GM21515 (cell line): Measurements from ENCODE around the gene PTGES2.
"Not testable (repeated sequence)": the region's sequence is repeated elsewhere in the genome, so short reads cannot be mapped to it uniquely, and the experiment has no call there.

Experiments
- ATAC-seq: cut with Tn5 transposase; IDR thresholded peaks from one replicate; pipeline ENCODE4 v1.9.1; 2021; ENCODE audit not compliant: unreplicated experiment

PTGES2 gene

GRCh38 chr9:128120741-128121465 lies 6.6 kb downstream of the PTGES2 start:
- ATAC-seq, result no peak

DNA sequence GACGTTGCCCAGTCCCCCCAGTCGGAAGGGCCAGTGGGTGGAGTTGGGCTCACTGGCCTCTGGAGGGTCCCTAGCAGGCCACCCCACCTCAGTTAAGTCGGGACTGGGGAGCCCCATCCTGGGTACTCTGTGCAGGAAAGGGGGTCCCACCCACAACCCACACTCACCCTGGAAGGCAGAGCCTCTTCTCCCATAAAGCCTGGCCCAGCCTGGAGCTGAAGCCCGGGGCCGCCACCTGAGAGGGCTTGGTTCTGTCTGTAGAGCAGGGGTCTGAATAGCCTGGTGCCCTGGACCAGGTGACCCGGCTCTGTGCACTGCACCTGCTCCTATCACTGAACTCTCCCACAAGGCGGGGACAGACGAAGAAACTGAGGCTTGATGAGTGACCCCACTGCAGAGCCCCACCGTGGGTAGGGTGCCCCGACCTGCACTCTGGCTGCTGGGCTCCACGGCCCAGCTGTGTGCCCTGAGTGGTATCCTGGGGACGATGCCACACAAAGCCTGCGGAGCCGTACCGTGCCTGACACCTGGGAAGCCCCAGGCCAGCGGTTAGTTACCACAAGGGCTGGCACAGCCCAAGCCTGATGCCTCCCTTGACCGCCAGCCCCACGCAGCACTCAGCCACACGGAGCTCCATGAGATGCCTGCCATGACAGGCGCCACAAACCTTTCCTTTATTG lies 7.3 kb downstream of the PTGES2 start:
- no peak for ATAC-seq

DNA sequence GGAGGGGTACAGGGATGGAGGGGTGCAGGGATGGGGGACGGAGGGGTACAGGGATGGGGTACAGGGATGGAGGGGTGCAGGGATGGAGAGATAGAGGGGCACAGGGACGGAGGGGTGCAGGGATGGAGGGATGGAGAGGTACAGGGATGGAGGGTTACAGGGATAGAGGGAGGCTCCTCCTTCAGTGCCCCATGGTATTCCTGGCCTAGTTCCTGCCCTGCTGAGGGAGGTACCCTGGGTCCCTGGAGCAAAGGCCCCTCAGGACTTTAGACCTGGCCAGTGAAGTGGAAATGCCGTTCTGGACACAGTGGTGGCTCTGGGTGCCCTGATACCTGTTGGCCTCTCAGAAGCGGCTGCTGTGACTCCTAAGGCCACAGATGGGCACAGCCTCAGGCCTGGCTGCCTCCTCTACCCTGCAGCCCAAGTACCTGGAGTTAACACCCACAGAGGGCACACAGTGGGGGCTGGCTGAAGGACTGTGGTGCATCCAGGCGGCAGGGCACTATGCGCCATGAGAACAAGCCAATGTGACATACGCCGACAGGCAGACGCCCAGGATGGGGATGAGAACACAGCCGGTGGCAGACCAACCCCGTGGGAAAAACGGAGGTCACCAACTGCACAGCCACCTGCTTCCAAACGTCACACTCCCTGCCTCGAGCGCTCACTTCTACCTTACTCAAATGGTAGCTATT lies 8.4 kb downstream of the PTGES2 start:
- ATAC-seq, result no peak

DNA sequence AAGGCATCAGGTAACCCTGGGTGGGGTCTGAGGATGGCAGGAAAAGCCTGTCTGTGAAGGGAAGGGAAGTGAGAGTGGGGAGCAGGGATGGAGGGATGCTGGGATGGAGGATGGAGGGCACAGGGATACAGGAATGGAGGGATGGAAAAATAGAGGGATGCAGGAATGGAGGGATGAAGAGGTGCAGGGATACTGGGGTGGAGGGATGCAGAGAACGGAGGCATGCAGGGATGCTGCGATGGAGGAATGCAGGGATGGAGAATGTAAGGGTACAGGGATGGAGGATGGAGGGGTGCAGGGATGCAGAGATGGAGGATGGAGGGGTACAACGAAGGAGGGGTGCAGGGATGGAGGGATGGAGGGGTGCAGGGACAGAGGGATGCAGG lies 9.1 kb downstream of the PTGES2 start:
- ATAC-seq, result no peak

GRCh38 chr9:128117613-128118471 lies 9.7 kb downstream of the PTGES2 start:
- peak; percentile 44 for ATAC-seq

GRCh38 chr9:128116104-128117083 lies 11.1 kb downstream of the PTGES2 start:
- no peak for ATAC-seq

DNA sequence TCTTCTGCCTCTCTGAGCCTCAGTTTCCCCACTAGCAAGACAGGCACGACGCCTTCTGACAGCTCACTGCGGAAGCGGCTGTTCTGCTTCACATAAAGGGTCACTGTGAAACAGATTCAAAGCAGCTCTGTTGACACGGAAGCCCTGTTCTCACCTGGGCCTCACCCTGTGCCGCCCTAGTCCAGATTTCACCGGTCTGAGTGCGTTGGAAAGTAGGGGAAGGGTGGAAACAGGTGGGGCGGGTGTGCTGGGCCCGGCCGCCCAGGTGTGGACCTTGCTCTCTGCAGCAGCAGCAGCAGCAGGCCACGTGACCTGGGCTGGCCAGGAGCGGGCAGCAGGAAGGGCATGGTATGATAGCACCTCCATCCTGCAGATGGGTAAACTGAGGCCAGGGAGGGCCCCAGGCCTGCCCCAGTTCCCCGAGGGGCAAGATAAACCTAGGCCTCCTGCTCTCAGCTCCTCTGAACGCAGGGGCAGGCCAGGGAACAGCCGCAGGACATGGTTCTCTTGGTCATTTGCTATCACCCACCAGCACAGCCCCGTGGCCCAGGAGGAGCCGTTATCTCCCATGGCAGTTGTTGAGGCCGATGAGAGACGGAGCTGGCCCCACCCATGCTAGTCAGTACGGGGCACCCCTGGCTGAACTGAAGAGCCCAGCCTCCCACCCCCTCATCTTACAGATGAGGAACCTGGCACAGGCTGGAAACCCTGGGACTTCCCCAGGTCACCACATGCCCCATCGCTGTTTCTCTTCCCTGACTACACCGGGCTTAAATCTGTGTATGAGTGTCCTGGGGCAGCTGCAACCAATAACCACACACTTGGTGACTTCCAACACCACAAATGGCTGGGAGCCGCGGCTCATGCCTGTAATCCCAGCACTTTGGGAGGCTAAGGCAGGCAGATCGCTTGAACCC lies 12.1 kb downstream of the PTGES2 start:
- no peak for ATAC-seq

DNA sequence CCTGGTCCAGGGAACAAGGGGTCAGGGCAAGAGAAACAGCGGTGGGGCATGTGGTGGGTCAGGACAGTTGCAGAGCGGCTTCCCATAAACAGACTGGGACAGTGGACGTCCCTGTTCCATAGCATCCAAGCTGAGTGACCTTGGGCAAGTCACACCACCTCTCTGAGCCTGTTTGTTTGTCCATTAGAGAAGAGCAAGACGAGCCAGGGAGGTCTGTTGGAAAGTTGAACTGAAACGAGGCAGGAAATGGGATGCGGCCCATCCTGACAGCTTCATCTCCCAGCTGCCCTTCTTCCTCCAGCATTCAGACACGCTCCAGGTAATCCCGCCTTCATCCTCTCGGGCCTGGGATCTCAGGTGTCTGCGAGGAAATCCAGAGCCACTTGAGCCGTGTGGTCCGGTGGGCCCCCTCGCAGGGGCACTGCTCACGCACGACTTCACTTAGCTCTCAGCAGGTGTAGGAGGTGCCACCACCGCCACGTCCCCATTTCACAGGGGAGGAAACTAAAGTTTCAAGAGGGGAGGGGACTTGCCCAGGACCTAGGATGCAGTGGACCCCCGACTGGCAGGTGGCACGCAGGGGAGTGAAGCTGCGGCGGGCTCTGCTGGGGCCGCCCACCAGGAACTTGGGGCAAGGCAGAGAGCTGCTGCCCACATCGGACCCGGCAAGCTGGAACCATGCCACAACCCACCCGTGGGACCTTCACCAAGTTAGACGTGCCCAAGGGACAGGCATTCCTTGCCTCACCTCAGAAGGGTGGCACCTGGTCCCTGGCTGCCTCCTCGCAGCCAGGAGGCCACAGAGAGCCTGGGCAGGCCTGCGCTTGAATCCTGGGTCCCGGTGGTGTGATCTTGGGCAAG lies 13.0 kb downstream of the PTGES2 start:
- ATAC-seq, result no peak

DNA sequence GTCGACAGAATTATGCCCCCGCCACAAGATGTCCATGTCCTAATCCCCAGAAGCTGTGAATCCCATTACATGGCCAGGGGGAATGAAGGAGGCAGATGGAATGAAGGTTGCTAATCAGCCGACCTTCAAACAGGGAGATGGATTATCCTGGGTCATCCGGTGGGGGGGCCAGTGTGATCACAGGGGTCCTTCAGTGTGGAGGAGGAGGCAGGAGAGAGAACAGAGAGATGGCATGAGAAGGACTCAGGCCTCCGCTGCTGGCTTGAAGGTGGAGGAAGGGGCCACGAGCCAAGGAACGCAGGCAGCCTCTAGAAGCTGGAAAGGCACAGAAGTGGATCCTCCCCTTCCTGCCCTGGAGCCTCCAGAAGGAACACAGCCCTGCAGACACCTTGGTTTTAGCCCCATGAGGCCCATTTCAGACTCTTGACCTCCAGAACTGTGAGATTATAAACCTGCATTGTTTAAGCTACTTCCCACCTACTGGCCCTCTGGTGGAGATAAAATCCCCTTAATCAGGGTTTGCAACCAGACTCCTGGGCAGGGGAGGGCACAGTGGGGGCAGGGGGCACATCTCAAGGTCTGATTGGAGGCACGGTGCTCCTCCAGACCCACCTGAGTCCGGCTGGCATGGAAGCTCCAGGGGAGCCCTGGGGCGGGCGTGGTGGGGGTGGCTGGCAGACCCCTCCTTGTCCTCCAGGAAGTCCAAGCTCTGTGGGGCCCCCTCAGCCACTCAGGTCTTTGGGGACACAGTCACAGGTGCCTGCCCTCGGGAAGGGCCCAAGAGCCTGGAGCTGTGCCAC lies 13.8 kb downstream of the PTGES2 start:
- ATAC-seq, result no peak

GRCh38 chr9:128111726-128112125 lies 15.8 kb downstream of the PTGES2 start:
- ATAC-seq, result not testable (repeated sequence)

DNA sequence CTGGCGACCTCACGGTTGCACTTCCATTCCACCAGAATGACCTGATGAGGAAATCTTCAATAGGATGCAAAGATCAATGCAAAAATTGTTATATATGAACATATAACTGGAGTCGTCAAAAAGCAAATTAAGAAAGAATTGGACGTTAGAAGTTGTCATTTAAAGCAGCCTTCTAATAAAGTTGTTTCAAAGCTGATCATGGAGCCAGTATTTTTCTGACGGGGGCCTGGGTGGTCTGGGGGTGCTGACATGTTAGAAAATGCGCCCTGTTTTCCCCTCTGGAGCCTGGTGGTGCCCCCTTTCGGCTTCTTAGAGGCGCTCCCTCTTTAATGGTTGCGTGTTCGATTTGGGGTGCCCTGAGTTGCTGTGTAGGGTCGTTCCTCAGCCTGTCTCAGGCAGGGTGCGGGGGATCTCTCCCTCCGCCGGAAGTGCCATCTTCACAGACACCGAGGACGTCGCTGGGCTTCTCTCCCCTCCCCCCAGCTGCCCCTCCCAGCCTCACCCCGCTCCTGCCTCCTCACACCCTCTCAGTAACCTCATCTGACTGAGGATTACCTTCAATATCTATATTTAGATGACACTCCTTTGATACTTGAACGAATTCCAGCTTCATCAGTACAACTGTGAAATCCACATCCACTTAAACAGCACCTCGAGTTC lies 18.3 kb downstream of the PTGES2 start:
- ATAC-seq, result no peak

GRCh38 chr9:128108269-128109049 lies 19.1 kb downstream of the PTGES2 start:
- ATAC-seq, result no peak

DNA sequence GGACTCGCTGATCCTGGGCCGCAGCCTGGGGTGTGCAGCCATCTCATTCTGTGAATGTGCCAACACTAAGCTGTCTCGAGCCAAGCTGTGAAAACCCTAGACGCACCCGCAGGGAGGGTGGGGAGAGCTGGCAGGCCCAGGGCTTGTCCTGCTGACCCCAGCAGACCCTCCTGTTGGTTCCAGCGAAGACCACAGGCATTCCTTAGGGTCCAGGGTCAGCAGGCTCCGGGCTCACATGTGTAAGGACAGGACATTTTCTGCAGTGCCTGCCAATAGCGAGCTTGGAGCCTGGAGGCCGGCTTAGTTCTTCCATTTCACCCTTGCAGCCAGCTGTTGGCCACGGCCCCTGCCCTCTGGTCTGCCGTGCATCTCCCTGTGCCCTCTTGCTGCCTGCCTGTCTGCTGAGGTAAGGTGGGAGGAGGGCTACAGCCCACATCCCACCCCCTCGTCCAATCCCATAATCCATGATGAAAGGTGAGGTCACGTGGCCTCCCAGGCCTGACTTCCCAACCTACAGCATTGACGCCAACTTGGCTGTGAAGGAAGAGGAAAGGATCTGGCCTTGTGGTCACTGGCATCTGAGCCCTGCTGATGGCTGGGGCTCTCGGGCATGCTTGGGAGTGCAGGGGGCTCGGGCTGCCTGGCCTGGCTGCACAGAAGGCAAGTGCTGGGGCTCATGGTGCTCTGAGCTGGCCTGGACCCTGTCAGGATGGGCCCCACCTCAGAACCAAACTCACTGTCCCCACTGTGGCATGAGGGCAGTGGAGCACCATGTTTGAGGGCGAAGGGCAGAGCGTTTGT lies 19.9 kb downstream of the PTGES2 start:
- no peak for ATAC-seq

- no peak for ATAC-seq
Measured at GRCh38 chr9:128106940-128107467, 20.5 kb downstream of the PTGES2 start.
